ENCODE data around the gene RAB33B.

Gene RAB33B

DNA sequence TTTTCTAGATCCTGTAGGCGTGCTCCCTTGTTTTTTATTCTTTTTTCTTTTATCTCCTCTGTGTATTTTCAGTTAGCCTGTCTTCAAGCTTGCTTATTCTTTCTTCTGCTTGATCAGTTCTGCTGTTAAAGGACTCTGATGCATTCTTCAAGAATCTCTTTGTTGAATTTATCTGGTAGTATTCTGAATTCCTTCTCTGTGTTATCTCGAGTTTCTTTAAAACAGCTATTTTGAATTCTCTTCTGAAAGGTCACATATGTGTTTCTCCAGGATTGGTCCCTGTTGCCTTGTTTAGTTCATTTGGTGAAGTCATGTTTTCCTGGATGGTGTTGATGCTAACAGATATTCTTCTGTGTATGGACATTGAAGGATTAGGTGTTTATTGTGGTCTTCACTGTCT is 15.3 kb downstream of the RAB33B start (continued):
- TF ChIP-seq ZNF24 (tag by site-specific recombination; IDR thresholded peaks at IDR 0.05) (no peak), ZNF423 (tag by site-specific recombination; IDR thresholded peaks at IDR 0.05) (no peak), ZNF292 (tag by site-specific recombination; IDR thresholded peaks at IDR 0.05; ENCODE audit: borderline replicate concordance, low read depth) (no peak), ZBTB20 (tag by site-specific recombination; IDR thresholded peaks at IDR 0.05) (no peak), ZNF654 (tag by site-specific recombination; IDR thresholded peaks at IDR 0.05; ENCODE audit: low read depth) (no peak), GFI1B (tag by site-specific recombination; IDR thresholded peaks at IDR 0.05) (no peak), PRDM1 (tag by site-specific recombination; IDR thresholded peaks at IDR 0.05) (no peak)
- TF ChIP-seq, protein P1, sequence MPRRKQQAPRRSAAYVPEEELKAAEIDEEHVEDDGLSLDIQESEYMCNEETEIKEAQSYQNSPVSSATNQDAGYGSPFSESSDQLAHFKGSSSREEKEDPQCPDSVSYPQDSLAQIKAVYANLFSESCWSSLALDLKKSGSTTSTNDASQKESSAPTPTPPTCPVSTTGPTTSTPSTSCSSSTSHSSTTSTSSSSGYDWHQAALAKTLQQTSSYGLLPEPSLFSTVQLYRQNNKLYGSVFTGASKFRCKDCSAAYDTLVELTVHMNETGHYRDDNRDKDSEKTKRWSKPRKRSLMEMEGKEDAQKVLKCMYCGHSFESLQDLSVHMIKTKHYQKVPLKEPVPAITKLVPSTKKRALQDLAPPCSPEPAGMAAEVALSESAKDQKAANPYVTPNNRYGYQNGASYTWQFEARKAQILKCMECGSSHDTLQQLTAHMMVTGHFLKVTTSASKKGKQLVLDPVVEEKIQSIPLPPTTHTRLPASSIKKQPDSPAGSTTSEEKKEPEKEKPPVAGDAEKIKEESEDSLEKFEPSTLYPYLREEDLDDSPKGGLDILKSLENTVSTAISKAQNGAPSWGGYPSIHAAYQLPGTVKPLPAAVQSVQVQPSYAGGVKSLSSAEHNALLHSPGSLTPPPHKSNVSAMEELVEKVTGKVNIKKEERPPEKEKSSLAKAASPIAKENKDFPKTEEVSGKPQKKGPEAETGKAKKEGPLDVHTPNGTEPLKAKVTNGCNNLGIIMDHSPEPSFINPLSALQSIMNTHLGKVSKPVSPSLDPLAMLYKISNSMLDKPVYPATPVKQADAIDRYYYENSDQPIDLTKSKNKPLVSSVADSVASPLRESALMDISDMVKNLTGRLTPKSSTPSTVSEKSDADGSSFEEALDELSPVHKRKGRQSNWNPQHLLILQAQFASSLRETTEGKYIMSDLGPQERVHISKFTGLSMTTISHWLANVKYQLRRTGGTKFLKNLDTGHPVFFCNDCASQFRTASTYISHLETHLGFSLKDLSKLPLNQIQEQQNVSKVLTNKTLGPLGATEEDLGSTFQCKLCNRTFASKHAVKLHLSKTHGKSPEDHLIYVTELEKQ (tag by site-specific recombination; IDR thresholded peaks at IDR 0.05; ENCODE audit: borderline replicate concordance) = no peak

DNA sequence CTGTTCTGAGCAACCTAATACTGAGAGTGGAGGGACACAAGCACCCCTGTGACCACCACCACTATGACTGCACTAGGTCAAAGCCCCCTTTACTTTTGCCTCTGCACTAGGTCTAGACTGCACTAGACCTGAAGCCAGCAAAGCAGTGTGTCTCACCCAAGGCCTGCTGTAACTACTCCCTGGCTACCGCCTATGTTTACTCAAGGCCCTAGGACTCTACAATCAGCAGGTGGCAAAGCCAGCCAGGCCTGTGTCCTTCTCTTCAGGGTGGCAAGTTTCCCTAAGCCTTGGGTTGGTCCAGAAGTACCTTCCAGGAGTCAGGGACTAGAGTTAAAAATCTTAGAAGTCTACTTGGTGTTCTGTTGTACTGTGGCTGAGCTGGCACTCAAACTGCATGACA is 15.9 kb downstream of the RAB33B start:
- POLR2A ChIA-PET = no interaction called here
- H3K4me3 ChIP-seq (ENCODE audit: low read depth, low read length) = no peak overlapping the region
- H3K9me3 ChIP-seq (ENCODE audit: control insufficient read depth, insufficient read depth, low read depth, low read length) = no peaks in the 10 kb centered on the region
- no peak overlapping the region for H3K27ac ChIP-seq (ENCODE audit: extremely low read depth, low read depth, low read length)
- CTCF ChIA-PET = no interaction called here
- TF ChIP-seq ZFP3 (tag by site-specific recombination; IDR thresholded peaks at IDR 0.05; ENCODE audit: low read depth) (no peak), ZNF624 (tag by site-specific recombination; IDR thresholded peaks at IDR 0.05) (no peak), ZNF132 (tag by site-specific recombination; IDR thresholded peaks at IDR 0.05; ENCODE audit: borderline replicate concordance) (no peak), GLI4 (tag by site-specific recombination; IDR thresholded peaks at IDR 0.05) (no peak), KLF10 (tag by site-specific recombination; IDR thresholded peaks at IDR 0.05) (no peak), ZEB2 (tag by site-specific recombination; IDR thresholded peaks at IDR 0.05) (no peak), ZNF623 (tag by site-specific recombination; IDR thresholded peaks at IDR 0.05) (no peak), ZNF548 (tag by site-specific recombination; IDR thresholded peaks at IDR 0.05) (no peak)
- TF ChIP-seq, protein P2, sequence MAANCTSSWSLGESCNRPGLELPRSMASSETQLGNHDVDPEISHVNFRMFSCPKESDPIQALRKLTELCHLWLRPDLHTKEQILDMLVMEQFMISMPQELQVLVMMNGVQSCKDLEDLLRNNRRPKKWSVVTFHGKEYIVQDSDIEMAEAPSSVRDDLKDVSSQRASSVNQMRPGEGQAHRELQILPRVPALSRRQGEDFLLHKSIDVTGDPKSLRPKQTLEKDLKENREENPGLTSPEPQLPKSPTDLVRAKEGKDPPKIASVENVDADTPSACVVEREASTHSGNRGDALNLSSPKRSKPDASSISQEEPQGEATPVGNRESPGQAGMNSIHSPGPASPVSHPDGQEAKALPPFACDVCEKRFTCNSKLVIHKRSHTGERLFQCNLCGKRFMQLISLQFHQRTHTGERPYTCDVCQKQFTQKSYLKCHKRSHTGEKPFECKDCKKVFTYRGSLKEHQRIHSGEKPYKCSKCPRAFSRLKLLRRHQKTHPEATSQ (tag by site-specific recombination; IDR thresholded peaks at IDR 0.05) = no peak
- TF ChIP-seq, protein P3, sequence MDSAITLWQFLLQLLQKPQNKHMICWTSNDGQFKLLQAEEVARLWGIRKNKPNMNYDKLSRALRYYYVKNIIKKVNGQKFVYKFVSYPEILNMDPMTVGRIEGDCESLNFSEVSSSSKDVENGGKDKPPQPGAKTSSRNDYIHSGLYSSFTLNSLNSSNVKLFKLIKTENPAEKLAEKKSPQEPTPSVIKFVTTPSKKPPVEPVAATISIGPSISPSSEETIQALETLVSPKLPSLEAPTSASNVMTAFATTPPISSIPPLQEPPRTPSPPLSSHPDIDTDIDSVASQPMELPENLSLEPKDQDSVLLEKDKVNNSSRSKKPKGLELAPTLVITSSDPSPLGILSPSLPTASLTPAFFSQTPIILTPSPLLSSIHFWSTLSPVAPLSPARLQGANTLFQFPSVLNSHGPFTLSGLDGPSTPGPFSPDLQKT (IDR thresholded peaks at IDR 0.05; ENCODE audit: borderline replicate concordance, low read depth, low read length) = no peak
- TF ChIP-seq, protein P4, sequence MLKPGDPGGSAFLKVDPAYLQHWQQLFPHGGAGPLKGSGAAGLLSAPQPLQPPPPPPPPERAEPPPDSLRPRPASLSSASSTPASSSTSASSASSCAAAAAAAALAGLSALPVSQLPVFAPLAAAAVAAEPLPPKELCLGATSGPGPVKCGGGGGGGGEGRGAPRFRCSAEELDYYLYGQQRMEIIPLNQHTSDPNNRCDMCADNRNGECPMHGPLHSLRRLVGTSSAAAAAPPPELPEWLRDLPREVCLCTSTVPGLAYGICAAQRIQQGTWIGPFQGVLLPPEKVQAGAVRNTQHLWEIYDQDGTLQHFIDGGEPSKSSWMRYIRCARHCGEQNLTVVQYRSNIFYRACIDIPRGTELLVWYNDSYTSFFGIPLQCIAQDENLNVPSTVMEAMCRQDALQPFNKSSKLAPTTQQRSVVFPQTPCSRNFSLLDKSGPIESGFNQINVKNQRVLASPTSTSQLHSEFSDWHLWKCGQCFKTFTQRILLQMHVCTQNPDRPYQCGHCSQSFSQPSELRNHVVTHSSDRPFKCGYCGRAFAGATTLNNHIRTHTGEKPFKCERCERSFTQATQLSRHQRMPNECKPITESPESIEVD (tag by site-specific recombination; IDR thresholded peaks at IDR 0.05) = no peak
- TF ChIP-seq, protein P5, sequence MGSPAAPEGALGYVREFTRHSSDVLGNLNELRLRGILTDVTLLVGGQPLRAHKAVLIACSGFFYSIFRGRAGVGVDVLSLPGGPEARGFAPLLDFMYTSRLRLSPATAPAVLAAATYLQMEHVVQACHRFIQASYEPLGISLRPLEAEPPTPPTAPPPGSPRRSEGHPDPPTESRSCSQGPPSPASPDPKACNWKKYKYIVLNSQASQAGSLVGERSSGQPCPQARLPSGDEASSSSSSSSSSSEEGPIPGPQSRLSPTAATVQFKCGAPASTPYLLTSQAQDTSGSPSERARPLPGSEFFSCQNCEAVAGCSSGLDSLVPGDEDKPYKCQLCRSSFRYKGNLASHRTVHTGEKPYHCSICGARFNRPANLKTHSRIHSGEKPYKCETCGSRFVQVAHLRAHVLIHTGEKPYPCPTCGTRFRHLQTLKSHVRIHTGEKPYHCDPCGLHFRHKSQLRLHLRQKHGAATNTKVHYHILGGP (tag by site-specific recombination; IDR thresholded peaks at IDR 0.05) = no peak
- peaks cover 0 to 15% of the 10 kb centered on the region in 2 experiments; a peak in 1 of 3 replicates for H3K36me3 ChIP-seq (ENCODE audit: control insufficient read depth in 2 of 2, insufficient read depth in 1 of 2, low read length in 2 of 2)
- H3K4me1 ChIP-seq (ENCODE audit: control insufficient read depth, insufficient read depth, low read length) = no peaks in the 10 kb centered on the region
